Cerebellar nuclear complex (tissue), 1 donor: ENCODE data around the gene DMAP1.
A peak's percentile ranks its signal among the peaks of the same experiment; 100 is the strongest.
"Not testable (repeated sequence)": the region's sequence is repeated elsewhere in the genome, so short reads cannot be mapped to it uniquely, and the experiment has no call there.

Experiments
- DNase-seq, 2 experiments: peaks; one replicate each; lab custom pipeline; 2025; lab: John Stamatoyannopoulos, UW

DMAP1 gene

DNA sequence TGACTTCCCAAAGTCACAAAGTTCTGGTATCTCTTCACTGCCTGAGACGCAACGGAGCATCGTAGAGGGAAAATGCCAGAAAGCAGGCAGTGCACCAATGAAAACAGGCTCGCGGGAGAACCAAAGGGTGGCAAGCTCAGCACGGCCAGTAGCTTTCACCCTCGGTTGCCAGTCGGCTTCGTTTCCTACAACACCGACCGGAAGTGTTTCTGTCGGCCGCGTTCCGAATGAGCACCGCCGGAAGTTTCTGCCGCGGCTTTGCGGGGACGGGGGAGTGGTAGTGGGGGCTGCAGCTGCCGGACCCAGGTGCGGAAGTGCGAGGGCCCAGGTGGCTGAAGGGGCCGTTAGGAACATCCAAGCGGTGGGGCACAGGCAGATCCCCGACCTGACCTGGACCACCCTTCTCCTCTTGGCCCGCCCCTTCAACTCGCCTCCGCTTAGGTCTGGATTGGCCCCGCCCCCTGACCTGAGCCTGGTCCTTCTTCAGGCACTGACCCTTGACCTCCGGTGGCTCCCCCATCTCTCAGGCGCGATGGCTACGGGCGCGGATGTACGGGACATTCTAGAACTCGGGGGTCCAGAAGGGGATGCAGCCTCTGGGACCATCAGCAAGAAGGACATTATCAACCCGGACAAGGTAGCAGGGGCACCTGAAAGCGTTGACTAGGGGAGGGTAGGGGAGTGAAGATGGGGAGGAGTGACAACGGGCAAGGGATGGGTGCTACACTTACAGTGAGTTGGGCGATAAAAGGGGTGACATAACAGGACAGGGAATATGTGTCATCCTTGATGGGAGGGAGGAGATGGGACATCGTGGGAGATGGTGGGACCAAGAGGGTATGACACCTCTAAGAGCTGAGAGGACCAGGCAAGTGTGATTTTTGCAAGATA is at the start of gene DMAP1:
TSS of gene DMAP1 (plus strand) at position 250 of the 891 bp plus-strand sequence. CDS start at position 533, 283 bp downstream.
- peak; percentile 39 to 63 for DNase-seq

- no peak for DNase-seq
Observed at GRCh38 chr1:44168520-44169098, 44.7 kb upstream of the DMAP1 start.

DNA sequence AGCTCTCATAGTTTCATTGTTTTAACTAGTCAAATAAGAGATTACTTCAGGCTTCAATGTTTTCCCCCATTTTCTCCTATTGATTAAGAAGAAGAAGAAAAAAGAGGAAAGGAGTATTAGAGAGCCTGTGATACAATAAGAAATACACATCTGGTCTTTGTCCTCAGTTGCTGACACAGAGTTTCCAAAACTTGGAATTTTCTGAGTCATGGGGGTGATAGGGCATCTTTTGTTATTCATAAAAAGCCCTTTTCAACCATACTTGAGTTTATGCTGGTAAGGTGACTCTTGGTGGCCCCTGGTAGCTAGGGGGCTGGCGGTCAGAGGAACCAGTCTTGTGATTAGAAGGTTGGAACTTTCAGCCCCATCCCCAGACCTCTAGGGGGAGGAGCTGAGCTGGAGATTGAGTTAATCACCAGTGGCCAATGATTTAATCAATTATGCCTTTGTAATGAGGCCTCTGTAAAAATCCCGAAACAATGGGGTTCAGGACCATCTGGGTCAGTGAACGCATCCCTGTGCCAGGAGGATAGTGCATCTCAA is 42.9 kb upstream of the DMAP1 start:
- DNase-seq = no peak

- no peak for DNase-seq
Observed at GRCh38 chr1:44174630-44175029, 38.6 kb upstream of the DMAP1 start.

DNA sequence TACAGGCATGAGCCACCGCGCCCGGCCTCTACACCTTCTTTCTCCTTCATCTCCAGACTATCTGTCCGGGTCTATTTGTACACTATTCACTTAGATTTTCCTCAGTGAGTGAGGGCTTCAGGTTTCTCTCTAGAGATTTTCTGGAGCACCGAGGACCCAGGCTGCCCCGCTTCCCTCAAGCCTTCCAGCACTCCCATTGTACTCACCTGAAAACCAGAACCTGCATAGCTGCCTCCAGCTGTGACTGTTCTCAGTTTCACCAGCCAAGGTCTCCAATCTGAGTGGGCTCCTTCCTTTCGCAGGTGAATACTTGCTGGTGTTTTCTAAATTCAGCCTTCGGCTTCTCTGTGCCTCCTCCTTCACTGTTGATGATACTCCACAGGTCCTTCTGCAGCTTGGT is 12.9 kb upstream of the DMAP1 start:
- no peak for DNase-seq

DNA sequence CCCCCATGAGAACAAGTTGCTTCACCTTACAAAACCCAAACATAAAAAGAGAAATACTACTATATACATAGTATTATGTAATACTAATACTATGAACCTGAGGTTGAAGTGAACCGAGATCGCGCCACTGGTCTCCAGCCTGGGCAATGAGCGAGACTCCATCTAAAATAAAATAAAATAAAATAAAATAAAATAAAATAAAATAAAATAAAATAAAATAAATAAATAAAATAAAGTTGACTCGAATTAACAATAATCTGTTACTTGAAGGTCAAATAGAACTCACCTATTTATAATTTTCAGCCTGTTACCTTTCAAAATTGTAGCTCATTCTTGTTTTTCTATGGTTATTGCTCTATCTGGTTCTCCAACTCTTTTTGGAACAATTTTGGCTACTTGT is 6.7 kb upstream of the DMAP1 start:
- not testable (repeated sequence) for DNase-seq

- DNase-seq = no peak
Observed at GRCh38 chr1:44208226-44208625, 5.0 kb upstream of the DMAP1 start.

GRCh38 chr1:44210595-44210994 is 2.7 kb upstream of the DMAP1 start:
- no peak for DNase-seq

DNA sequence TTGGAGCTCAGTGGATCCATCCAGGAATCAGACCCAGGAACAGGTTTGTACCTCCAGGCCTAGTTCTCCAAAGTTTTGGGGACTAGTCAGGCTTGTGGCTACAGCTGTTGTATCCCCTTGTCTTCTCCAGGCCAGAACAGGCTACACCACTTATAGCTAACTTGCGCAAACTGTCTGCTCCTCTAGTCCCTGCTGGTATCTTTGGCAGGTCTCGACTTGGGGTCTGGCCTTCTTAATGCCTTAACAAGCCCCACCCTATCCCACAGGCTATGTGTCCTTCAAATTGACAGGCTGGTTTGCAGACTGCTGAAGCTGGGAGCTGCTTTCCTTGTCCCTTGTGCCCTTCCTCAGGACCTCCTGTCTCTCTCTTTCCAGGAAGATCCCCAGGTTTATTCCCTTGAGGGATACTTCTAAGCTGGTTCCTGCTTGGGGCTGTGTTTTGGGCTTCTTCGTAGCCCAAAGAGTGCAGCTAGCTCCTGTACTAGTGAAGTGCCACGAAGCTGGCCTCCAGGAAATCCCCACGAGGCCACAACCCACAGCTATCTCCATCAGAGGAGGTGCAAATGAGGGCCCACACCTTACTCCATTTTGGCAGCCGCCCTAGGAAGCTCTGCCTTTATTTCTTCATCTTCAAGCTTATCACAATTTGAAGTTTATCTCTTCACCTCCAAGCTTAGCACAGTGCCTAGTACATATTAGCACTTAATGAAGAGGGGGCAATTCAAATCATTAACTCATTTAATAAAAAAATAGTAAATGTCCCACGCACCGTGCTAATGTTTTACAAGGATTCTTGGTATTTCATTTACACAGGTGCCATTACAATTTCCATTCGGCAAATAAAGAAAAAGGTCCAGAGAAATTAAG is 683 bp upstream of the DMAP1 start:
- DNase-seq = no peak

DNA sequence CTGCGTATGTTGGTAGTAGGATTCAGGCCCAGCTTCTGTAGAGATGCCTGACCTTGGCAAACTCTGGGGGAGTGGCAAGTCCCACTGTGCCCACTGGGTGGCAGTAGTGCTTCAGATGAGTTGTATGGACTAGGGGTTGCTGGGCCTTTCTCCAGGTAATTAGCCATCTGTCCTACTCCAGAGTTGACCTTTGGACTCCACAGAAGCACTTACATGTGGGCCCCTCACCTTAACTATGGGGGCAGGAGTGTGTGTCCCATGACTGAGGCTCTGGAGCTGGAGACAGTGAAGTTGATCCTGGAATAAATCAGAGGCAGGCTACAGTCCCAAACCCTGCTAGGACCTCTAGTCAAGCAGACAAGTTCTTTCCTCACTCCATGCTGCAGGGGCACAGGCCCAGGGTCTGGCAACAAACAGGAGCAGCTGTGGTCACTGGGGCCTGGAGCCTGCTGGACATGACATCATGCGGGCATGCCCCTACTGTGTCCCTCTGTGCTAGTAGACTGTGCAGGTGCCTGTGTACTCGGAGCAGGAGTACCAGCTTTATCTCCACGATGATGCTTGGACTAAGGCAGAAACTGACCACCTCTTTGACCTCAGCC is 4.6 kb downstream of the DMAP1 start:
- DNase-seq = peak in 1 of 2 experiments; percentile 21

DNA sequence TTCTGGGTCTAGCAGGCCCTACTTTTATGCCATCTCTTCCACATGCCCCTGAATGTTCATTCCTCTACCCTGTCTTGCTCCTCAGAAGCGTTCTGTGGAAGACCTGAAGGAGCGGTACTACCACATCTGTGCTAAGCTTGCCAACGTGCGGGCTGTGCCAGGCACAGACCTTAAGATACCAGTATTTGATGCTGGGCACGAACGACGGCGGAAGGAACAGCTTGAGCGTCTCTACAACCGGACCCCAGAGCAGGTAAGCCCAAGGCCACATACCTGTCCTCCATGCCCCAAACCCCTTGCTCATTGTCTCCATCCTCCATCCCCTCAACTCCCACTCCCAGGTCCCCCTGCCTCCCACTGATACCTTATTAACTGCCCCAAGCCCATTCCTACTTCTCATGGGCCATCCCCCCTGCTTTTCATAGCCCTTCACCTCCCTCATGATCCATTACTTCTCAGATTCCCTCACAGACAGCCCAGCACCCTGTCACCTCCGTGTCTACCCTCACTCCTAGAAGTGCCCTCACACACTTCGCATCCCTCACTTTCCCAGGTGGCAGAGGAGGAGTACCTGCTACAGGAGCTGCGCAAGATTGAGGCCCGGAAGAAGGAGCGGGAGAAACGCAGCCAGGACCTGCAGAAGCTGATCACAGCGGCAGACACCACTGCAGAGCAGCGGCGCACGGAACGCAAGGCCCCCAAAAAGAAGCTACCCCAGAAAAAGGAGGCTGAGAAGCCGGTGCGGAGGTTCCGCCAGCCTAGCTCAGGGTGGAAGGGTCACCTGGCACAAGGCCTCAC is 5.4 kb downstream of the DMAP1 start:
- no peak for DNase-seq

- DNase-seq = no peak
Observed at GRCh38 chr1:44219301-44219626, 6.0 kb downstream of the DMAP1 start.

- DNase-seq = no peak
Observed at GRCh38 chr1:44220001-44220751, 6.9 kb downstream of the DMAP1 start.

- DNase-seq = no peak
Observed at GRCh38 chr1:44220755-44221154, 7.5 kb downstream of the DMAP1 start.

DNA sequence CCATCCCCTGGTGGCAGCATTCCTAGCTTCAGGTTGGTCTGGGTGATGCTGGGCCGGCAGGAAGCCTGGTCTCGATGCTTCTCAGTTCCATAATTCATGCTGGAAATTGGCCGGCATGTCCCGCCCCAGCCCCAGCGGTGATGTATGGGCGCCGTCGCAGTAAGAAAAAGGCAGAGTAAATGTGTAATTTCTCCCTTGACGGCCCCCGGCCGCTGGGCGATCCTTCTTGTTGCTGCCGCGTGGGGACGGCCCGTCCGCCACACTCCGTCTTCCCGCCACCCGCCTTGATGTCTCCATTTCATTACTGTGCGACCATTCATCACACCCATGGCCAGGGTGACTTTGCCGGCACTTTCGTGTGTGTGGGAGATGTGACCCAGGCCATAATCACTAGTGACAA is 8.5 kb downstream of the DMAP1 start:
- no peak for DNase-seq

DNA sequence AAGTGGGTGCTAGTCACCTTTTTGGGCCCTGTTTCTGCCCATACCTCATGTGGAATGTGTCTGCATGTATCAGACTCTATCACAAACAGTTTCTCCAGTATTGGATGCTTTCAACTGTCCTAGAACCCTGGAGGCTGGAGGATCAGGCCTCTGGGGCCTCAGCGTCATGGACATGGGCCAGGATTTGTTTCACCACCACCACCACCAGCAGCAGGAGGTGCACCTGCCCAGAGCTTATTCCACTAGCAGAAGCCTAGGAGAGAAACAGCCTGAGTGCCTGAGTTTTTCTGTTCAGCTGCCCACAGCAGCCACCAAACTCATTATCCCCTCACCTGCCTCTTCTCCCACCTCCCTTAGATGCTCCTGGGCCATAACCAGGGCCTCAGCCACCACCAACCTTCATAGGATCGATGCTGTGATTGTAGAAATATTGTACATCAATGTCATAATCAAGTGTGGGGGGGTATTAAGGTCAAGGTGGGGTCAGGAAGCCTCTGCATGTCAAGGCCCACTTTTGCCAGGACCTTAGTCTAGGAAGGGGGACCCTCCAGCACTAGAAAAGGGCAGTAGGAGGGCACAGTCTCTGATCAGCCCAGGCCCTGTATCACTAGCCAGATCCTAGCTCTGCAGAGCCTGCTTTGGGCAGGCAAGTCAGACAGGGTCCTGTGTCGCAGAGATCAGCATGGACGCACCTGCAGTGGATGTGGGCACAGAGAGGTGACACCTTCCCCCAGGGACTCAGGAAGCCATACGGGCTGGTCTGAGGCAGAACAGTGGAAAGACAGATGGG is 9.3 kb downstream of the DMAP1 start:
- DNase-seq = no peak

- DNase-seq = no peak
Observed at GRCh38 chr1:44223187-44223610, 9.9 kb downstream of the DMAP1 start.

DNA sequence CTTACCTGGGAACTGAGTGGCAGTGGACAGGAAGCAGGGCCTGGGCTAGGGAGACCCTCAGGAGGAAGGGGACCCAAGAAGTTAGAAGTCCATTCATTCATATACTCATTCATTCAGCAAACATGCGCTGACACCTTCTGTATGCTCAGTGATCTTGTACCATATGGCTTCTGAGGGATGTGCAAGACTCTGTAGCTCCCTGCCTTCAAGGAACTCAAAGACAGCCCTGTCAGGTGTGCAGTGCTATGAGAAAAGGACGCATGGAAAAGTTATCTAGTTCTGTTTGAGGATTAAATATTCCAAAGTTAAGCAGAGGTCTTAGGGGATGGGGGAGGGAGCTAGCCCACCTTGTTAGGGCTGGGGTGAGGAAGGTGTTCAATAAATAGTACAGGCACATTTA is 12.5 kb downstream of the DMAP1 start:
- DNase-seq = no peak

GRCh38 chr1:44227211-44227610 is 13.9 kb downstream of the DMAP1 start:
- no peak for DNase-seq

DNA sequence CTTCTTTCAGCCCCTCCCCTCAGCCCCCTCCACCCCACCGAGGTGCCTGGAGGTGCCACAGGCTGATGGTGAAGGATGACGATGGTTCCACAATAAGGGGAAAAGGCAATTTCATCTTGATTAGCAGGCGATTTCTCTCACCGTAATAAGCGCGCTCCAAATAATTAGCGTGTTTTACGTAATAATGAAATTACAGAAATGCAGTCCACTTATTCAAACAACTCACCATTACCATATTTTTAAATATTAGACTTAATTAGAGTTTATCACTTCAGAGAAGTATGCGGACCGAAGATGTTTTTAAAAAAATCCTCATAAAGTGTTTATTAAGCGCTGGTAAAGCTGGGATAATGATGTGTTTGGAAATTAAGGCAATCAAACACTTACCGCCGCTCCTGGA is 14.9 kb downstream of the DMAP1 start:
- DNase-seq = no peak
